ENCODE results near the gene CHID1.

Gene CHID1

GRCh38 chr11:853682-854448, 56.7 kb downstream of the CHID1 start:
- in situ Hi-C loops (cut with HindIII; ENCODE audit: low sequenced_read_pairs), result no loop called here

- in situ Hi-C loops (cut with HindIII; ENCODE audit: low sequenced_read_pairs), result no loop called here
Observed at GRCh38 chr11:852762-853161, 57.8 kb downstream of the CHID1 start.

- in situ Hi-C loops (cut with HindIII; ENCODE audit: low sequenced_read_pairs), result no loop called here
Observed at GRCh38 chr11:850775-851763, 59.5 kb downstream of the CHID1 start.

GRCh38 chr11:849951-850774, 60.4 kb downstream of the CHID1 start:
- in situ Hi-C loops (cut with HindIII; ENCODE audit: low sequenced_read_pairs), result no loop called here

DNA sequence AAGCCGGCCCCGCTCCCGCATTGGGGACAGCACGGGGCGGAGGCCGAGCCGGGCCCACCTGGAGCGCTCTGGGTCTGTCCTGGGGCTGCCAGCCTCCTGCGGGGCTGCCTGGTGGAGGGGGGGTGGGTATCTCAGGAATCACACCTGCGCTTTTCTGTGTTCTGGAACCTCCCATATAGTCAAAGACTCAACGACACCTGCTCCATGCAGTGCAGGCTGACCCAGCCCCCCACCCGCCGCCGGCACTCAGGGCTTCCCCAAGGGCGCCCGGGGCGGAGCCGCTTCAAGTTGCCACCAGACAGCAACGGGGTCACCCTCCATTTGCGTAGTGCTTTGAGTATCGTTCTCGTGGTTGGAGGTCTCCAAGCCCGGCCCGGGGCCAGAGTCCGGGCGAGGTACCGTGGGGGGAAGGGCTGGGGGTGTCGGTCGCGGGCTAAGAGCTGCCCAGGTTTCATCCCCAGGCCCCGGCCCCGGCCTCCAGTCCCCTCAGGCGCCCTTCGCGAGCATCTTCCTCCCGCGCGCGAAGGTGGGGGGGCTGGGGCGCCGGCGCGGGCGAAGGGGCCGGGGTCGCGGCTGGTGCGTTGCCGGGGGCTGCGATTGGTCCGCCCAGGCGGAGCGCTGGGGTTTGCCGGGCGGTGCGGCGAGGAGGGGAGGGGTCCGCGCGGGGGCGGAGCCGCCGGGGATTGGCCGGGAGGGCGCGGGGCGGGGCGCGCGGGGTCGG, 61.3 kb downstream of the CHID1 start:
- in situ Hi-C loops (cut with HindIII; ENCODE audit: low sequenced_read_pairs), result no loop called here

DNA sequence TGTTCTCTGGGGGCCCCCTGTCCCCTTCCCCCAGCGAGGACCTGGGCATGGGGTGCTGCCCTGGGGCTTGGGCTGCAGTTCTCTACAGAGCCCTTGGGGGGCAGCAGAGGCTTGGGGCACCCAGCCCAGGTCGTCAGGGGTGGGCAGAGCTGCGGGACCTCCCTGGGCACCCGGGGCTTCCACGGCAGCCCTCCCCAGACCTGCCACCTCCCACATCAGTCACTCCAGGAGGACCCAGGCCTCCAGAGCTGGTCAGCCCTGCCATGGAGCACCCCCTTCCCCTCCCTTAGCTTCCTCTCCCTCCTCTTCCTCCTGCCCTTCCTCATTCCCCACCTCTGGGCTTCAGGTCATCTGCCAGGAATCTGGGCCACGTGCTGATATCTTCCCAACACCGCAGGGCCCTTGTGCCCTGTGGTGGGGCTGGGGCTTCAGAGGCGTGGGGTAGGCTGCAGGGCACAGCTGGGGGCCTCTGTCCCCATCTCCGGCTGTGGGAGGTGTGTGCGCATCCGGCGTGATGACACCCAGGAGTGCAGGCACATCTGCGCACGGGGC, 62.2 kb downstream of the CHID1 start:
- in situ Hi-C loops (cut with HindIII; ENCODE audit: low sequenced_read_pairs), result no loop called here

DNA sequence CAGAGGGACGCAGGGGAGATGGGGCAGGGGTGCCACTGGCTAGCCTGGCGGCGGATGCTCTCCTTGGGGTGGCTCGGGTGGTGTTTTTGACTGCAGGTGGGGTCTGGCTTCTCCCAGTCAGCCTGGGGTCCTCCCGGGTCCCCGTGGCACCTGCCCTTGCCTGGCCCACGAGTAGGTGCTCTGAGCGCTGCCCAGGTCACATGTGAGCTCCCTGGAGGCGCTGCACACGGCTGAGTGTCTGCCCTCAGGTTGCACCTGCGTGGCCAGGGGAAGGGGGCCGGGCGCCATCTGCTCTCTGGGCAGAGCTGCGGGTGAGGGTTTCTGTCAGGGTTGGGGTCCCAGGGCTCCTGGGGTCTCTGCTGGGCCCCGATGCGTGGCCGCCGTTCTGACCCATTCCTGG, 62.7 kb downstream of the CHID1 start:
- in situ Hi-C loops (cut with HindIII; ENCODE audit: low sequenced_read_pairs), result no loop called here

GRCh38 chr11:846496-847098, 64.0 kb downstream of the CHID1 start:
- in situ Hi-C loops (cut with HindIII; ENCODE audit: low sequenced_read_pairs), result no loop called here

DNA sequence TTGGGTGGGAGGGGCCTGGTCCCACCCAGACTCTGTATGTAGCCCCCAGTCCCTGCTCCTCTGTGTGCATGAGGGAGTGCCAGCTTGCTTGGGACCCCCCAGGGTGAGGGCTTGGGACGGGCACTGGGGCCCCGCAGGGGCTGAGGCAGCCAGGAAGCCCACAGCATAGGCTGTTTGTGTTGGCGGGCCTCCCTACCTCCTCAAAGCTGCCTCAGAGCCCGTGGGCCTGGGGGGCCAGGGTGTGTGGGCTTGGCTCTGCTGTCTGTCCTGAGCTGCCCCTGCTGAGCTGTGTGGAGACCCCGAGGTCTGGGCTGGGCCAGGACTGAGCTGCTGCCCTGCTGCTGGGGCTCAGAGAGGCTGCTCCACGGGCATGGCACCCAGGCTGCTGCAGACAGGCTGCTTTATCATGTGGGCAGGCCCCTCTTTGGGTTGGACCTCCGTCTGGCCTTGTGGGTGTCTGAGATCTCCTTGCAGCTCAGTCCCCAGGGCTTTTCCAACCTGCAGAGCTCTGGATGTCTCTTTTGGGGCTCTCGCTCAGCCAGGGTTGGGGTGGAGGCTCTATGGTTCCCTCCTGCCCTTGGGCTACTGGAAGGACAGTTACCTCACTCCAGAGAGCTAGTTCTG, 64.6 kb downstream of the CHID1 start:
- in situ Hi-C loops (cut with HindIII; ENCODE audit: low sequenced_read_pairs), result no loop called here

GRCh38 chr11:844693-845644, 65.6 kb downstream of the CHID1 start:
- in situ Hi-C loops (cut with HindIII; ENCODE audit: low sequenced_read_pairs), result no loop called here

GRCh38 chr11:843818-844692, 66.6 kb downstream of the CHID1 start:
- in situ Hi-C loops (cut with HindIII; ENCODE audit: low sequenced_read_pairs), result no loop called here

- in situ Hi-C loops (cut with HindIII; ENCODE audit: low sequenced_read_pairs), result no loop called here
Observed at GRCh38 chr11:843086-843734, 67.4 kb downstream of the CHID1 start.

DNA sequence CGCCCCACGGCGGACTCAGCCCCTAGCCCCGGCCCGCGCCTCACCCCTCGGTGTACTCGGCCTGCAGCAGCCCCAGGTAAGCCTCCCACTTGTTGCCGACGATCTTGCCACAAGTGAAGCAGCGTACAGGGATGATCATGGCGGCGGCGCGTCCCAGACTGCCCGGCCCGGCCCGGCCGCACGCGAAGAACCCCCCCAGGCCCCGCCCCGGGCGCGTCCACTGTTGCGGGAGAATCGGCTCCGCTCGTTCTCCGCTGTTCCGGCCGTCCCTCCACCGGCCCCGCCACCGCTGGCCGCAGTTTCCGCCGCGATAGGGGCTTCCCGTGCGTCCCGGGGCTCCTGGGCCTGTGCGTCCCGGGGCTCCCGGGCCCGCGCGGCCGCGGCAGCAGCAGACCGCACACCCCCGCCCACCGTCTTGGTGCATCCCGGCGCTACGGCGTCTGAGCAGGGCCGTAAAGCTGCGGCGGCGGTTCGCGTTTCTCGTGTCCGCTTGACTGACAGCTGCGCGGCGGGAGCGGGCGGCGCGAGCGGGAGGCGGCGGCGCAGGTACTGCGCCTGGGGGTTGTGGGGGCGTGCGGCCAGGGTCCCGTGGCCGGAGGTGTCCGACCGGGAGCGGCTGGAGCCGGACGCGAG, 68.1 kb downstream of the CHID1 start, which contains the start of the genes POLR2L and TSPAN4:
POLR2L (minus strand) TSS at position 160 of the 633 bp plus-strand sequence; CDS start at position 139, 21 bp downstream.
TSPAN4 (plus strand) TSS at position 483 of the 633 bp plus-strand sequence. CDS start 7,453 bp downstream, outside the sequence.
- in situ Hi-C loops (cut with HindIII; ENCODE audit: low sequenced_read_pairs), result no loop called here

DNA sequence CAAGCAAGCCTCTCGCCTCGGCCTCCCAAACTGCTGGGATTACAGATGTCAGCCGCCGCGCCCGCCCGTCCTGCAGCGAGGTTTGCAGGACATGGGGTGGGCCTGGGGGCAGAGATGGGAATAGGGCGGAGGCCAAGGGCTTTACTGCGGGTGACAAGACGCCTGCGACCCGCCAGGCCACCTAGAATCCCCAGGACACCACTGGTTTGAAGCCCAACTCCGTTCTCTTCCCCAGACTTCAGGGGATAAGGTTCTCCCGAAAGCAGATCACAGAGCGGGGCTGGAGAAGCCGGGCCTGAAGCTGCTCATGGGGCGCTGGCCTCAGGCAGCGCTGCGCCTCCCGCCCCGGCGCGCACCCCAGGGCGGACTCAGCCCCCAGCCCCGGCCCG, 68.6 kb downstream of the CHID1 start:
- in situ Hi-C loops (cut with HindIII; ENCODE audit: low sequenced_read_pairs), result no loop called here

DNA sequence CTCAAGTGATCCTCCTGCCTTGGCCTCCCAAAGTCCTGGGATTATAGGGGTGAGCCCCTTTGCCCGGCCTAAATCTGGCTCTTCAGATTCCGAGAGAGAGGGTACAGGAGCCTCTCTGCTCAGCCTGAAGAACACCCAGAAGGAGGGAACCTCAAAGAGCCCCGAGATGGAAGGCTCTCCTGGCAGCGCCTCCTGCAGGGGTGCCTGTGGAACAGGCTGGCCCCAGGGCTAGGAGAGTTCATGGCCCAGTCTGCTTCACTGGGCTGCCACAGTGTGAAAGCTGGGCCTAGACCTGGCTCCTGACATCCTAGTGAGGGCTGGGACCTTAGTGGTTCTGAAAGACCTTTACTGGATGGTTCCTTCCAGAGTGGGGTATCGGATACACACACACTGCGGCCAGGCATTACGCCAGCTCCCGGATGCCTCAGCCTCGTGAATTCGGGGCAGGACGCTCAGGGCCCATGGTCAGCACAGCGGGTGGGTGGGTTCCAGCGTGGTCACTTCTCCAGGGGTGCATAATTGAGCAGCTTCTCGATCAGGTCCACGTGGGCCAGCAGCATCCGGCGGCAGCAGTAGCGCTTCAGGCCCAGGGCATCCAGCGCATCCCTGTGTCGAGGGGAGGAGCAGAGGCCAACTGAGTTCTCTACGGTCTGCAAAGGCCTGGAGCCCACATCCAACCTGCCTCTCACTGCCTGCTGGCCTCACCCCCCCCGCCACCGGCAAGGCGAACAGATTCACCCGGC, 70.6 kb downstream of the CHID1 start:
- in situ Hi-C loops (cut with HindIII; ENCODE audit: low sequenced_read_pairs), result no loop called here

Data from endothelial cell of hepatic sinusoid (primary cell).